Lung (tissue), 13 donors: ENCODE results near the gene ACTR5. TPM values are rescaled to one million over a fixed set of nuclear protein-coding genes. Genes with fewer than 3 reads are reported as not detected.

ENCODE experiments used
- ATAC-seq: fragments of 200-7000 bp; cut with Tn5 transposase; one replicate; pipeline ENCODE4 v1.9.1; 2020; ENCODE audit warnings: moderate number of reproducible peaks; ENCODE audit not compliant: insufficient read depth, low FRiP score
- DNase-seq, 3 donors: peaks; one replicate each; pipeline ENCODE4 v3.0.0-alpha.2; 2013 to 2017
- H3K27ac ChIP-seq, 2 donors: one replicate each; pipeline ENCODE4 v1.5.1; 2013; ENCODE audit warnings: mild to moderate bottlenecking in 2 of 2, moderate library complexity in 2 of 2, control low read depth in 1 of 2, inconsistent platforms in 1 of 2, low read depth in 1 of 2, low read length in 1 of 2
- H3K27me3 ChIP-seq, 3 donors: one replicate each; pipeline ENCODE4 v1.5.1; 2013; ENCODE audit warnings: low read length in 2 of 3; ENCODE audit not compliant: control insufficient read depth in 3 of 3, insufficient read depth in 3 of 3
- H3K36me3 ChIP-seq, 4 donors: one replicate each; pipeline ENCODE4 v1.5.1; 2013; ENCODE audit warnings: low read length in 4 of 4, mild to moderate bottlenecking in 1 of 4, moderate library complexity in 1 of 4; ENCODE audit not compliant: control insufficient read depth in 4 of 4, insufficient read depth in 4 of 4
- H3K4me1 ChIP-seq, 5 donors: one replicate each; pipeline ENCODE4 v1.5.1; 2013; ENCODE audit warnings: low read length in 5 of 5, mild to moderate bottlenecking in 2 of 5, moderate library complexity in 1 of 5; ENCODE audit not compliant: control insufficient read depth in 5 of 5, insufficient read depth in 5 of 5
- H3K4me3 ChIP-seq: one replicate; pipeline ENCODE4 v1.5.1; 2013; ENCODE audit warnings: mild to moderate bottlenecking, control low read depth, moderate library complexity
- H3K9ac ChIP-seq, 2 donors: one replicate each; pipeline ENCODE4 v1.5.1; 2013; ENCODE audit warnings: low read length in 2 of 2, control low read depth in 1 of 2; ENCODE audit not compliant: insufficient read depth in 1 of 2
- H3K9me3 ChIP-seq, 4 donors: one replicate each; pipeline ENCODE4 v1.5.1; 2013; ENCODE audit warnings: low read length in 3 of 4, mild to moderate bottlenecking in 1 of 4, moderate library complexity in 1 of 4; ENCODE audit not compliant: control insufficient read depth in 4 of 4, insufficient read depth in 3 of 4
- WGBS, 2 donors: extraction: QIAGEN DNeasy Blood & Tissue Kit; methylation state at CpG; one replicate each; pipeline ENCODE4 v1.1.7; 2013; 5-methylcytosine and 5-hydroxymethylcytosine counted together
- polyA plus RNA-seq, 2 donors: library from polyadenylated mRNA; stranded (reverse); fragments of 200-250 nt; gene quantifications; one replicate each; pipeline ENCODE4 v1.2.1, GENCODE V29; 2013
- small RNA-seq: library from RNA; depleted of rRNA; stranded (forward); fragments of <200 nt; gene quantifications from one replicate; pipeline ENCODE3, GENCODE V24; 2014; ENCODE audit warnings: low replicate concordance
- total RNA-seq, 2 donors: library from RNA; depleted of rRNA in 1 of 2; stranded (reverse); fragments of >200 nt in 1 of 2; gene quantifications; one replicate each; pipeline ENCODE4 v1.2.1, GENCODE V29; 2014 to 2021
- TF ChIP-seq, protein P1 (sequence below): IDR thresholded peaks from 2 replicates; pipeline ENCODE4 v1.5.1; 2012; ENCODE audit warnings: mild to moderate bottlenecking; ENCODE audit errors: control extremely low read depth, extremely low read depth
- donor health status: control.
- donor health status: control.
- donor health status: Bipolar disorder and iron deficiency.
- donor health status: healthy.
- donor health status: DM: yes; HTN: yes; CAD: no.

Gene ACTR5
- total and polyA plus RNA-seq, 4 donors = 5.3 to 9.5 (median 6.4) TPM

- H3K4me3 ChIP-seq = no peak overlapping the region
- H3K4me1 ChIP-seq = peaks cover 0 to 12% (median 0%) of the 10 kb centered on the region in 5 donors
- peaks cover 0 to 1% (median 0%) of the 10 kb centered on the region in 4 donors for H3K36me3 ChIP-seq
- TF ChIP-seq, protein P1, sequence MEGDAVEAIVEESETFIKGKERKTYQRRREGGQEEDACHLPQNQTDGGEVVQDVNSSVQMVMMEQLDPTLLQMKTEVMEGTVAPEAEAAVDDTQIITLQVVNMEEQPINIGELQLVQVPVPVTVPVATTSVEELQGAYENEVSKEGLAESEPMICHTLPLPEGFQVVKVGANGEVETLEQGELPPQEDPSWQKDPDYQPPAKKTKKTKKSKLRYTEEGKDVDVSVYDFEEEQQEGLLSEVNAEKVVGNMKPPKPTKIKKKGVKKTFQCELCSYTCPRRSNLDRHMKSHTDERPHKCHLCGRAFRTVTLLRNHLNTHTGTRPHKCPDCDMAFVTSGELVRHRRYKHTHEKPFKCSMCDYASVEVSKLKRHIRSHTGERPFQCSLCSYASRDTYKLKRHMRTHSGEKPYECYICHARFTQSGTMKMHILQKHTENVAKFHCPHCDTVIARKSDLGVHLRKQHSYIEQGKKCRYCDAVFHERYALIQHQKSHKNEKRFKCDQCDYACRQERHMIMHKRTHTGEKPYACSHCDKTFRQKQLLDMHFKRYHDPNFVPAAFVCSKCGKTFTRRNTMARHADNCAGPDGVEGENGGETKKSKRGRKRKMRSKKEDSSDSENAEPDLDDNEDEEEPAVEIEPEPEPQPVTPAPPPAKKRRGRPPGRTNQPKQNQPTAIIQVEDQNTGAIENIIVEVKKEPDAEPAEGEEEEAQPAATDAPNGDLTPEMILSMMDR = no peak
- DNase-seq (no peak), ATAC-seq (no peak)
- peaks cover 0 to 10% (median 4%) of the 10 kb centered on the region in 3 donors for H3K27me3 ChIP-seq
- H3K9ac ChIP-seq = no peak overlapping the region
- no peak overlapping the region for H3K27ac ChIP-seq
- H3K9me3 ChIP-seq = peaks cover 0 to 4% (median 0%) of the 10 kb centered on the region in 4 donors
Measured at GRCh38 chr20:38815446-38815845, 67.2 kb downstream of the ACTR5 start.

- H3K27ac ChIP-seq = no peak overlapping the region
- H3K9ac ChIP-seq = no peak overlapping the region
- peaks cover 0 to 5% (median 0%) of the 10 kb centered on the region in 3 donors for H3K27me3 ChIP-seq
- no peaks in the 10 kb centered on the region for H3K4me1 ChIP-seq
- H3K36me3 ChIP-seq = peaks cover 0 to 2% (median 0%) of the 10 kb centered on the region in 4 donors
- no peak for DNase-seq
- no peak overlapping the region for H3K4me3 ChIP-seq
- H3K9me3 ChIP-seq = no peaks in the 10 kb centered on the region
- 85 to 88% methylated on average over 9 of the region's 9 CpGs for WGBS, 2 donors
- TF ChIP-seq, protein P1 = no peak
- ATAC-seq = no peak
Measured at GRCh38 chr20:38818113-38819065, 70.1 kb downstream of the ACTR5 start.

Small RNAs within 50 kb of the gene (small RNA-seq; reads per million reads assigned to genes)
- gene RF00017 = not detected

Other genes starting within 250 kb of the ACTR5 start
- not detected for gene ADIG, start 167.3 kb upstream of the ACTR5 start, total RNA-seq
- not detected for gene ADIG, start 167.3 kb upstream of the ACTR5 start, polyA plus RNA-seq
- 1 to 10 TPM in 1 of 2 donors, under 1 TPM in 1; 0.86 to 5.0 TPM for gene ARHGAP40, start 146.7 kb upstream of the ACTR5 start, total RNA-seq
- gene ARHGAP40, start 146.7 kb upstream of the ACTR5 start, polyA plus RNA-seq = 1 to 10 TPM in 1 of 2 donors, under 1 TPM in 1; 0.57 to 1.4 TPM
- gene SLC32A1, start 24.0 kb upstream of the ACTR5 start, total RNA-seq = not detected
- gene SLC32A1, start 24.0 kb upstream of the ACTR5 start, polyA plus RNA-seq = not detected
- 10 to 100 TPM in 1 of 2 donors, 1 to 10 TPM in 1; 6.0 to 15.0 TPM for gene PPP1R16B, start 57.2 kb downstream of the ACTR5 start, total RNA-seq
- gene PPP1R16B, start 57.2 kb downstream of the ACTR5 start, polyA plus RNA-seq = 1 to 10 TPM; 2.6 to 8.3 TPM
- 1 to 10 TPM; 2.2 to 3.3 TPM for gene FAM83D, start 178.0 kb downstream of the ACTR5 start, total RNA-seq
- gene FAM83D, start 178.0 kb downstream of the ACTR5 start, polyA plus RNA-seq = 1 to 10 TPM in 1 of 2 donors, under 1 TPM in 1; 0.94 to 3.6 TPM
- gene DHX35, start 213.9 kb downstream of the ACTR5 start, total RNA-seq = 10 to 100 TPM; 10.1 to 15.5 TPM
- gene DHX35, start 213.9 kb downstream of the ACTR5 start, polyA plus RNA-seq = 1 to 10 TPM; 4.4 to 6.4 TPM